ENCODE results near the gene UBASH3A. TPM values are rescaled to one million over a fixed set of nuclear protein-coding genes. Genes with fewer than 3 reads are reported as not detected.

UBASH3A gene
- total RNA-seq, 1 donor from 2014 or later = under 0.01 TPM

DNA sequence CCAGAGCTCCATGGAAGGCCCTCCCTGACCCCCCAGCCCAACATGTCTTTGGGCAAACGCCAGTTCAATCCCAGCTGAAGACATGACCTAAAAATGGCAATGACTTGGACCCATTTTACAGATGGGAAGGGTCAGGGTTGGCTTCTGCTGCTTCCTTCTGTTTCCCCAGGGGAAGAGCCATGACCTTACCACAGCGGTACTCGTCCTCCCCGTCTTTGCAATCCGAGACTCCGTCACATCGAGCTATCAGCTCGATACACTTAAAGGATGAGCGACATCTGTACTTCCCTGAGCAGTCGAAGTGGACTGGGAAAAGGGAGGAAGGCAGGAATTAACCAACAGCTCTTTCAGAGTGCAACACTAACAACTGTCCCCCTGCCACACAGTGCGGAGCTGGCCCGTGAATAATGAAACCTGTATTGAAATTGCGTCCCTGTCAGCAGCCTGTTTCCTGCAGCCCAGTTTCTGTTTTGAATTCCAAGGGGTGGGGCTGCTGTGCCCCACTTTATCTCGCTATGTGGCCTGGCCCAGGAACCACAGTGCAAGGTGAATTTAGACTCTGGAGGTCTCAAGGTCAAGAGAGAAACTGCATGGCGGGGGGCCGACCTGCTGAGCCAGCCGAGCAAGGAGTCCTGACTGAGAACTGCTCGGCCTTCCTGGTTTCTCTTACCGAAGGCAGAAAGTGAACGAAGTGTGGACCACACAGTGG lies 14.8 kb upstream of the UBASH3A start:
- Histone ChIP-seq H3K27ac (ENCODE audit: low read depth, low read length) (no peak overlapping the region), H3K4me3 (ENCODE audit: low read length in 3 of 3) (no peak overlapping the region), H3K9ac (ENCODE audit: low read depth in 1 of 3, low read length in 3 of 3) (no peak overlapping the region), H3K27me3 (ENCODE audit: control insufficient read depth in 3 of 3, insufficient read depth in 3 of 3, low read length in 3 of 3) (peaks cover 11 to 35% (median 31%) of the 10 kb centered on the region in 3 donors), H3K4me1 (ENCODE audit: control insufficient read depth in 3 of 3, insufficient read depth in 3 of 3, low read length in 3 of 3) (no peaks in the 10 kb centered on the region), H3K36me3 (ENCODE audit: control insufficient read depth in 3 of 3, insufficient read depth in 3 of 3, low read length in 3 of 3) (no peaks in the 10 kb centered on the region), H3K9me3 (ENCODE audit: control insufficient read depth in 3 of 3, low read length in 3 of 3) (no peaks in the 10 kb centered on the region)

GRCh38 chr21:42389449-42389835 lies 14.3 kb upstream of the UBASH3A start:
- H3K9ac ChIP-seq (ENCODE audit: low read depth in 1 of 3, low read length in 3 of 3) = no peak overlapping the region
- no peak overlapping the region for H3K27ac ChIP-seq (ENCODE audit: low read depth, low read length)
- no peak overlapping the region for H3K4me3 ChIP-seq (ENCODE audit: low read length in 3 of 3)
- no peaks in the 10 kb centered on the region for H3K4me1 ChIP-seq (ENCODE audit: control insufficient read depth in 3 of 3, insufficient read depth in 3 of 3, low read length in 3 of 3)
- no peaks in the 10 kb centered on the region for H3K9me3 ChIP-seq (ENCODE audit: control insufficient read depth in 3 of 3, low read length in 3 of 3)
- H3K36me3 ChIP-seq (ENCODE audit: control insufficient read depth in 3 of 3, insufficient read depth in 3 of 3, low read length in 3 of 3) = no peaks in the 10 kb centered on the region
- H3K27me3 ChIP-seq (ENCODE audit: control insufficient read depth in 3 of 3, insufficient read depth in 3 of 3, low read length in 3 of 3) = peaks cover 11 to 35% (median 31%) of the 10 kb centered on the region in 3 donors

DNA sequence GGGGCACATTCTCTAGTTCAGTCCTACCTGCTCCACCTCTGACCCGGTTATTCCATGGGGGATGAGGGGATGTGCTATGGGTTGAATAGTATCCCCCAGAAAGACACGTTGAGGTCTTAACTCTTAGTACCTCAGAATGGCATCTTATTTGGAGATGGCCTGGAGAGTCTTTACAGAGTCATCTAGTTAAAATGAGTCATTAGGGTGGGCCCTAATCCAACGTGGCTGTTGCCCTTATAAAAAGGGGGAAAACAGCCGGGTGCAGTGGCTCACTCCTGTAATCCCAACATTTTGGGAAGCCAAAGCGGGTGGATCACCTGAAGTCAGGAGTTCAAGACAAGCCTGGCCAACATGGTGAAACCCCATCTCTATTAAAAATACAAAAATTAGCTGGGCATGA lies 13.5 kb upstream of the UBASH3A start:
- Histone ChIP-seq H3K27me3 (ENCODE audit: control insufficient read depth in 3 of 3, insufficient read depth in 3 of 3, low read length in 3 of 3) (peaks cover 11 to 34% (median 31%) of the 10 kb centered on the region in 3 donors), H3K9me3 (ENCODE audit: control insufficient read depth in 3 of 3, low read length in 3 of 3) (no peaks in the 10 kb centered on the region), H3K27ac (ENCODE audit: low read depth, low read length) (no peak overlapping the region), H3K9ac (ENCODE audit: low read depth in 1 of 3, low read length in 3 of 3) (no peak overlapping the region), H3K4me3 (ENCODE audit: low read length in 3 of 3) (no peak overlapping the region), H3K36me3 (ENCODE audit: control insufficient read depth in 3 of 3, insufficient read depth in 3 of 3, low read length in 3 of 3) (no peaks in the 10 kb centered on the region), H3K4me1 (ENCODE audit: control insufficient read depth in 3 of 3, insufficient read depth in 3 of 3, low read length in 3 of 3) (no peaks in the 10 kb centered on the region)

- Histone ChIP-seq H3K4me3 (ENCODE audit: low read length in 3 of 3) (no peak overlapping the region), H3K27me3 (ENCODE audit: control insufficient read depth in 3 of 3, insufficient read depth in 3 of 3, low read length in 3 of 3) (peaks cover 11 to 29% (median 29%) of the 10 kb centered on the region in 3 donors), H3K4me1 (ENCODE audit: control insufficient read depth in 3 of 3, insufficient read depth in 3 of 3, low read length in 3 of 3) (no peaks in the 10 kb centered on the region), H3K36me3 (ENCODE audit: control insufficient read depth in 3 of 3, insufficient read depth in 3 of 3, low read length in 3 of 3) (no peaks in the 10 kb centered on the region), H3K9ac (ENCODE audit: low read depth in 1 of 3, low read length in 3 of 3) (no peak overlapping the region), H3K27ac (ENCODE audit: low read depth, low read length) (no peak overlapping the region), H3K9me3 (ENCODE audit: control insufficient read depth in 3 of 3, low read length in 3 of 3) (no peaks in the 10 kb centered on the region)
Measured at GRCh38 chr21:42390696-42391095, 13.0 kb upstream of the UBASH3A start.

DNA sequence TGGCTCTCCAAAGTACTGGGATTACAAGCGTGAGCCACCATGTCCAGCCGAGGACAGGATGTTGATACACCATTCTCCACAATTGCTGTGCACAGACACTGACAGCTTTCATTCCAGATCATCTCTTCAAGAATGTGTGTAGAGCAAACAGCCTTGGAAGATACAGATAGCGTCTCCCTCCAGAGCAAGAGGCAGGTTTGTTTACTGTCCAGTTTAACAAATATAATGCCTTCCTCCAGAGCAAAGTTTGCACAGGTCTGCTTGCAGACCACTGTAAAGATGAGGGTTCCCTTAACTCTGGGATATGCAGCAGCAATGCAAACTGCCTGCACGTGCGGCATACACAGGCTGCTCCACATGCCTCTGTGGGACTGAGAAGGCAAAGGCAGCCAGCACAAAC lies 12.4 kb upstream of the UBASH3A start:
- Histone ChIP-seq H3K27ac (ENCODE audit: low read depth, low read length) (no peak overlapping the region), H3K9me3 (ENCODE audit: control insufficient read depth in 3 of 3, low read length in 3 of 3) (no peaks in the 10 kb centered on the region), H3K27me3 (ENCODE audit: control insufficient read depth in 3 of 3, insufficient read depth in 3 of 3, low read length in 3 of 3) (peaks cover 11 to 25% (median 23%) of the 10 kb centered on the region in 3 donors), H3K4me3 (ENCODE audit: low read length in 3 of 3) (no peak overlapping the region), H3K4me1 (ENCODE audit: control insufficient read depth in 3 of 3, insufficient read depth in 3 of 3, low read length in 3 of 3) (no peaks in the 10 kb centered on the region), H3K36me3 (ENCODE audit: control insufficient read depth in 3 of 3, insufficient read depth in 3 of 3, low read length in 3 of 3) (no peaks in the 10 kb centered on the region), H3K9ac (ENCODE audit: low read depth in 1 of 3, low read length in 3 of 3) (no peak overlapping the region)

DNA sequence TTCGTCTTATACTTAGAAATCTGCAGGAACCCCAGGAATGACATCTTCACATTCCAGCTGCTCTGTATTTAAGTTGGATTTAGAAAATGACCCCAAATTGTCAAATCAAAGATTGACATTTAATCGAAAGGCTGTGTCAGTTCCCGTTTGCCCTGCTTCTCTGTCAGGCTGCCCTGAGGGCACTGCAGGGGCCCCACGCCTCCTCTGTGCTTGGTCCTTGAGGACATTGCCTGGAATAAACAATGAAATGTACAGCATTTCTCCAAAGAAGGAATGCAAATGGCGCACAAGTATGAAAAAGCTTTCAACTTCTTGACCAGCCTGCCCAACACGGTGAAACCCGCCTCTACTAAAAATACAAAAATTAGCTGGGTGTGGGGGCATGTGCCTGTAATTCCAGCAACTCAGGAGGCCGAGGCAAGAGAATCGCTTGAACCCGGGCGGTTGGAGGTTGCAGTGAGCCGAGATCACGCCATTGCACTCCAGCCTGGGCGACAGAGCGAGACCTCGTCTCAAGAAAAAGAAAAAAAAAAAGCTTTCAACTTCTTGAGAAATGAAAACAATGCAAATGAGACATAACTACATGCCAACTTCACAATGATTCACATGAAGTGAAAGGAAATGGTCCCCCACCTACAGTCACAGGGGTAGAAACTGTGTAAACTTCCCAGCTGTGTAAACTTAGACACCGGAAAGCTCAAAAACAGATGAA lies 10.8 kb upstream of the UBASH3A start:
- Histone ChIP-seq H3K4me3 (ENCODE audit: low read length in 3 of 3) (no peak overlapping the region), H3K9ac (ENCODE audit: low read depth in 1 of 3, low read length in 3 of 3) (no peak overlapping the region)

GRCh38 chr21:42393443-42393950 lies 10.2 kb upstream of the UBASH3A start:
- no peaks in the 10 kb centered on the region for H3K4me1 ChIP-seq (ENCODE audit: control insufficient read depth in 3 of 3, insufficient read depth in 3 of 3, low read length in 3 of 3)
- no peaks in the 10 kb centered on the region for H3K9me3 ChIP-seq (ENCODE audit: control insufficient read depth in 3 of 3, low read length in 3 of 3)
- H3K9ac ChIP-seq (ENCODE audit: low read depth in 1 of 3, low read length in 3 of 3) = no peak overlapping the region
- no peaks in the 10 kb centered on the region for H3K36me3 ChIP-seq (ENCODE audit: control insufficient read depth in 3 of 3, insufficient read depth in 3 of 3, low read length in 3 of 3)
- H3K27ac ChIP-seq (ENCODE audit: low read depth, low read length) = no peak overlapping the region
- no peak overlapping the region for H3K4me3 ChIP-seq (ENCODE audit: low read length in 3 of 3)
- peaks cover 6 to 17% (median 13%) of the 10 kb centered on the region in 3 donors for H3K27me3 ChIP-seq (ENCODE audit: control insufficient read depth in 3 of 3, insufficient read depth in 3 of 3, low read length in 3 of 3)

More for the DNA sequence above, 10.8 kb upstream of the UBASH3A start:
- peaks cover 11 to 19% (median 17%) of the 10 kb centered on the region in 3 donors for H3K27me3 ChIP-seq (ENCODE audit: control insufficient read depth in 3 of 3, insufficient read depth in 3 of 3, low read length in 3 of 3)
- H3K4me1 ChIP-seq (ENCODE audit: control insufficient read depth in 3 of 3, insufficient read depth in 3 of 3, low read length in 3 of 3) = no peaks in the 10 kb centered on the region
- H3K9me3 ChIP-seq (ENCODE audit: control insufficient read depth in 3 of 3, low read length in 3 of 3) = no peaks in the 10 kb centered on the region
- no peaks in the 10 kb centered on the region for H3K36me3 ChIP-seq (ENCODE audit: control insufficient read depth in 3 of 3, insufficient read depth in 3 of 3, low read length in 3 of 3)
- H3K27ac ChIP-seq (ENCODE audit: low read depth, low read length) = no peak overlapping the region

- Histone ChIP-seq H3K27me3 (ENCODE audit: control insufficient read depth in 3 of 3, insufficient read depth in 3 of 3, low read length in 3 of 3) (peaks cover 2 to 9% (median 5%) of the 10 kb centered on the region in 3 donors), H3K9ac (ENCODE audit: low read depth in 1 of 3, low read length in 3 of 3) (no peak overlapping the region), H3K4me3 (ENCODE audit: low read length in 3 of 3) (no peak overlapping the region), H3K27ac (ENCODE audit: low read depth, low read length) (no peak overlapping the region), H3K36me3 (ENCODE audit: control insufficient read depth in 3 of 3, insufficient read depth in 3 of 3, low read length in 3 of 3) (no peaks in the 10 kb centered on the region), H3K9me3 (ENCODE audit: control insufficient read depth in 3 of 3, low read length in 3 of 3) (no peaks in the 10 kb centered on the region), H3K4me1 (ENCODE audit: control insufficient read depth in 3 of 3, insufficient read depth in 3 of 3, low read length in 3 of 3) (no peaks in the 10 kb centered on the region)
Measured at GRCh38 chr21:42395302-42395701, 8.4 kb upstream of the UBASH3A start.

DNA sequence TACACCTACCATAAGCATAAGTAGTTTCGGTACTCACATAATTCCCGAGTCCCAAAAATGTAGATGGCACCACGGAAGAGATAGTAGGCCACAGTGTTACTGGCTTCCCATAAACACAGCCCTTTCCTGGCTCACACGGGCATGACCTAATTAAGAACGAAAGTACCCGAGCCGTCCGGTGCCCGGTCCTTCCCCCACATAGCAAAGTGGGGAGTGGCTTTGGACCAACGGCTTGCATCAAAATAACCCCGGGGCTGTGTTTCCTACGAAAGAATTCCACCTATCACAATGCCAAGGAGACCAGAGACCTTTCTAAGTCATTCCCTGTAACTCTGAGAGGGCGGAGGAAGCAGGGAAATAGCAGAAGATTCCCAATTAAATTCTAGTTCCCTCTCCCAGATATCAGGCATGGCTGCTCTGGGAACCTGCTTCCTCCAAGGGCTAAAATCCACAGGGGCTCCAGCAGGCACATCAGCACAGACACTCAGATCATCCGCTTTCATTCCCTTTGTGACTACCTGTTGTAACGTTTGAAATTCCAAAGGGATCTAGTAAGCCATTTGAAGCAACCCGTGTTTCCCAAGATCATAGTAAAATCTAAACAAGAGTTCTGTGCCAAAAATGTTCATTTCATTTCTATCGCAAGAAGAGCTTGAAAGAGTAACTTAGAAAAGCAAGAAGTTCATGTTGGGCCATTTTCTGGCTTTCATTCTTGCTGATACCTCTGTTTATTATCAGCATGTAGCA lies 7.6 kb upstream of the UBASH3A start, which contains the start of gene TMPRSS3:
TMPRSS3 (minus strand) TSS at position 148 of the 747 bp plus-strand sequence. CDS start 635 bp downstream, outside the sequence.
- no peak within 1 kb of the TSS for H3K9ac ChIP-seq (ENCODE audit: low read depth in 1 of 3, low read length in 3 of 3)
- peak within 1 kb of the TSS; percentile 13 for H3K27ac ChIP-seq (ENCODE audit: low read depth, low read length)
- peaks cover 0 to 9% (median 2%) of the 10 kb centered on the region in 3 donors for H3K27me3 ChIP-seq (ENCODE audit: control insufficient read depth in 3 of 3, insufficient read depth in 3 of 3, low read length in 3 of 3)
- no peak within 1 kb of the TSS for H3K4me3 ChIP-seq (ENCODE audit: low read length in 3 of 3)
- H3K9me3 ChIP-seq (ENCODE audit: control insufficient read depth in 3 of 3, low read length in 3 of 3) = no peaks in the 10 kb centered on the region
- no peaks in the 10 kb centered on the region for H3K4me1 ChIP-seq (ENCODE audit: control insufficient read depth in 3 of 3, insufficient read depth in 3 of 3, low read length in 3 of 3)
- no peaks in the 10 kb centered on the region for H3K36me3 ChIP-seq (ENCODE audit: control insufficient read depth in 3 of 3, insufficient read depth in 3 of 3, low read length in 3 of 3)
